Measurements from ENCODE around the gene FNBP1L.

- TF ChIP-seq REST (IDR thresholded peaks at IDR 0.05; ENCODE audit: insufficient read depth in 1 of 2, low read depth in 2 of 2, low read length in 2 of 2): no peak
- TF ChIP-seq POLR2AphosphoS5 (IDR thresholded peaks at IDR 0.05; ENCODE audit: low read depth, low read length): no peak
- no peak for TF ChIP-seq TAF1 (IDR thresholded peaks at IDR 0.05; ENCODE audit: borderline replicate concordance, insufficient read depth, low read length)
- no peak for TF ChIP-seq SIN3A (IDR thresholded peaks at IDR 0.05; ENCODE audit: borderline replicate concordance, insufficient read depth, low read length)
Observed at GRCh38 chr1:93411000-93411399, 36.9 kb upstream of the FNBP1L start.
